K562 treated with DMSO at 1 percent for 48 hours (cell line): ENCODE data around the gene KRTAP19-7. TPM values are rescaled to one million over a fixed set of nuclear protein-coding genes. Genes with fewer than 3 reads are reported as not detected.

Source experiments
- total RNA-seq: library from RNA; unstranded; fragments of 300-600 nt; gene quantifications from 2 replicates; pipeline ENCODE4 v1.2.3, GENCODE V29; 2022; ENCODE audit warnings: low replicate concordance; ENCODE audit errors: extremely low read depth

KRTAP19-7 gene
- not detected in 2 replicates for total RNA-seq

DNA sequence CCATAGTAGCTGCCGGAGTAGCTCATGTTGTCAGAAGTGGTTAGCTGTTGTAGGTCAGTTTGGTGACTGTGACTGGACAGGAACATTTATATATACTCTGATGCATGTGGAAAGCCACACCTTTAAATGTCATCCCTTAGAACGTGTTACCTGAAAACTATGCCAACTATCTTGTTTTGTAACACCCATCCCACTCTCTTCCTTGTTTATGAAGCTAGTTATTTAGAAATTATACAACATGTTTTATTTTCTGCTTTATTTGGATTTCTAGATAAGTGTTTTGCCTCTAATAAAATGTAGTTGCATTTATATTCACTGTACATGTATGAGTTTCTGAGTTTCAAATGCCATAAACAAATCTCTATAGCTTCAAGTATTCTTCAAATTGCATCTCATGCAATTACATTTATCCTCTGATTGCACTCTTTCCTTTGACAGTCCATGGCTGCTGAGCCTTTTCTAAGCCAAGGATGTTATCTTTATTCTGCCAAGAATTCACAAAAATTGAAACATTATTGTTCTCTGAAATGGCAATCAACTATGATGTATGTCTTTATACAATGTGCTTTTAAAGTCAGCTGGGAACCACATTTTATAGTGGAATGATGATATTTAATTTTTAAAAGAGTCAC lies at the start of gene KRTAP19-7:
Gene KRTAP19-7 (minus strand): TSS at position 51 of the 632 bp plus-strand sequence. CDS start 25 bp downstream, at position 26.

DNA sequence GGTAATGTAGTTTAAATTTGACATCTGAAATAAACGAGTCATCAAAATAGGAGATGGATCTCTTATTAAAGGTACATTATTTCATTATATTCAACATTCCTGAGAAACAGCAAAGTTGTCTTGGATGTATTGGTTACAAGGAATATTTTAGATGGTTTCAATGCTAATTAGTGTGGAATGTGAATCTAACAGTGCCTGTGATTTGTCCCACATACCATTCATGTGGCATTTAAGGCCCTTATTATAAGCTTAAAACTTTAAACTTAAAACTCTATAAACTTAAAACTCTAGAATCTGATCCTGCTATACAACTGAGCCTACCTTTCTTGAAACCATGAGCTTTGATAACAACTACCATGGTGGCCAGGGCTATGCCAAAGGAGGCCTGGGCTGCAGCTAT lies 39.7 kb upstream of the KRTAP19-7 start, which contains the start of gene KRTAP22-1:
Gene KRTAP22-1 (plus strand): TSS at position 301 of the 400 bp plus-strand sequence.

GRCh38 chr21:30598802-30599201 lies 37.7 kb upstream of the KRTAP19-7 start, which contains the start of gene KRTAP6-2:
Gene KRTAP6-2 (minus strand): TSS chr21:30598902. CDS start chr21:30598874, 28 bp downstream.

DNA sequence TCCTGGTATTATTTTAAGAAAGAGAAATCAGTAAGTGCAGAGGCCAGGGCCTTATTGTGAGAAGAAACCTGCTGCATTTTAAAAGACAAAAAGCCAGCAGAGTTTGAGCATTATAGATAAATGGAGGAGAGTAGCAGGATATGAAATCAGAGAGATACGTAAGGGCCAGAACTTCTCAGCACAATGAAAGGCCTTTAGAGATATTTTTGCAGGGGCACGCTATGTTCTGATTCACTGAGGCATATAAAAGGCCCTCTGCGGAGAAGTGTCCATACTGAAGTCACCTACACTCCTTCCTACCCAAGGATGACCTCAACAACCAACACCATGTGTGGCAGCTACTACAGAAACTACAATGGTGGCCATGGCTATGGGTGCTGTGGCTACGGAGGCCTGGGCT lies 31.0 kb upstream of the KRTAP19-7 start, which contains the start of gene KRTAP6-3:
Gene KRTAP6-3 (plus strand): TSS at position 301 of the 400 bp plus-strand sequence. CDS start 6 bp downstream, at position 307.

DNA sequence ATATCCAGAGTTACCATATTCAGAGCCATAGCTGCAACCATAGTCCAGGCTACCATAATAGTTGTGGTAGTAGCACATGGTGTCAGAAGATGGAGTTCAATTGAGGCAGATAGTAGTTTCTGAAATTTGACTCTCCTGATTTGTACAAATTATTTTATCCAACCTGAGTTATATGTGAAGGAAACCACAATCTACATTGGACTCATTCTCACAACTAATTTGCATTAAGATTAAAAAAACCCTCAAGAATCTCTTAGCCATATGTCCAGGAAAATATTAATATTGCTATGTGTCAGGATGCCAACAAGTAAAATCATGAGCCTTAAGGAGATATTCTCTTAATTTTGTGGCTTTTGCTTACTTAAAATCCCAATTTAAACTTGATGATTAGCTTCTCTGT lies 29.2 kb upstream of the KRTAP19-7 start, which contains the start of gene KRTAP22-2:
Gene KRTAP22-2 (minus strand): TSS at position 101 of the 400 bp plus-strand sequence.

GRCh38 chr21:30541764-30542163 lies 19.4 kb downstream of the KRTAP19-7 start, which contains the start of gene KRTAP19-6:
Gene KRTAP19-6 (minus strand): TSS chr21:30541864. CDS start chr21:30541833, 31 bp downstream.

Other genes starting within 250 kb of the KRTAP19-7 start
- gene KRTAP26-1, start 241.0 kb downstream of the KRTAP19-7 start, total RNA-seq = not detected in 2 replicates
- not detected in 2 replicates for gene KRTAP27-1, start 223.6 kb downstream of the KRTAP19-7 start, total RNA-seq
- gene KRTAP23-1, start 212.7 kb downstream of the KRTAP19-7 start, total RNA-seq = not detected in 2 replicates
- not detected in 2 replicates for gene KRTAP13-2, start 189.0 kb downstream of the KRTAP19-7 start, total RNA-seq
- not detected in 2 replicates for gene KRTAP13-1, start 165.3 kb downstream of the KRTAP19-7 start, total RNA-seq
- not detected in 2 replicates for gene KRTAP13-3, start 135.4 kb downstream of the KRTAP19-7 start, total RNA-seq
- gene KRTAP13-4, start 131.1 kb downstream of the KRTAP19-7 start, total RNA-seq = not detected in 2 replicates
- not detected in 2 replicates for gene KRTAP15-1, start 121.0 kb downstream of the KRTAP19-7 start, total RNA-seq
- not detected in 2 replicates for gene KRTAP19-1, start 80.9 kb downstream of the KRTAP19-7 start, total RNA-seq
- not detected in 2 replicates for gene KRTAP19-2, start 73.9 kb downstream of the KRTAP19-7 start, total RNA-seq
- not detected in 2 replicates for gene KRTAP19-3, start 69.3 kb downstream of the KRTAP19-7 start, total RNA-seq
- gene KRTAP19-4, start 64.1 kb downstream of the KRTAP19-7 start, total RNA-seq = not detected in 2 replicates
- gene KRTAP19-5, start 59.2 kb downstream of the KRTAP19-7 start, total RNA-seq = not detected in 2 replicates
- gene KRTAP19-6, start 19.4 kb downstream of the KRTAP19-7 start, total RNA-seq = not detected in 2 replicates
- gene KRTAP22-2, start 29.1 kb upstream of the KRTAP19-7 start, total RNA-seq = not detected in 2 replicates
- gene KRTAP6-3, start 31.1 kb upstream of the KRTAP19-7 start, total RNA-seq = not detected in 2 replicates
- gene KRTAP6-2, start 37.6 kb upstream of the KRTAP19-7 start, total RNA-seq = not detected in 2 replicates
- not detected in 2 replicates for gene KRTAP22-1, start 39.8 kb upstream of the KRTAP19-7 start, total RNA-seq
- gene KRTAP6-1, start 52.6 kb upstream of the KRTAP19-7 start, total RNA-seq = not detected in 2 replicates
- gene KRTAP20-1, start 55.1 kb upstream of the KRTAP19-7 start, total RNA-seq = not detected in 2 replicates
- not detected in 2 replicates for gene KRTAP20-4, start 59.3 kb upstream of the KRTAP19-7 start, total RNA-seq
- not detected in 2 replicates for gene KRTAP20-2, start 73.9 kb upstream of the KRTAP19-7 start, total RNA-seq
- gene KRTAP20-3, start 81.5 kb upstream of the KRTAP19-7 start, total RNA-seq = not detected in 2 replicates
- not detected in 2 replicates for gene KRTAP21-3, start 157.5 kb upstream of the KRTAP19-7 start, total RNA-seq
- gene KRTAP21-2, start 185.9 kb upstream of the KRTAP19-7 start, total RNA-seq = not detected in 2 replicates
- not detected in 2 replicates for gene KRTAP21-1, start 194.1 kb upstream of the KRTAP19-7 start, total RNA-seq